ENCODE measurements around the gene TMEM116.

GRCh38 chr12:111893287-111893686, 119.7 kb downstream of the TMEM116 start:
- TF ChIP-seq ETV6 (conservative IDR thresholded peaks at IDR 0.05 in 1 of 2, IDR thresholded peaks at IDR 0.05 in 1 of 2; ENCODE audit: borderline replicate concordance in 1 of 2, low read depth in 1 of 2) (no peak), SP1 (IDR thresholded peaks at IDR 0.05; ENCODE audit: low read depth, low read length) (no peak), CREM (IDR thresholded peaks at IDR 0.05; ENCODE audit: low read depth) (no peak), PAX5 (IDR thresholded peaks at IDR 0.05; ENCODE audit: borderline replicate concordance, low read depth, low read length) (no peak), EGR1 (IDR thresholded peaks at IDR 0.05; ENCODE audit: borderline replicate concordance in 1 of 2, low read depth in 2 of 2, low read length in 2 of 2) (no peak), ZNF384 (IDR thresholded peaks at IDR 0.05; ENCODE audit: borderline replicate concordance, low read depth, low read length) (no peak)
- TF ChIP-seq, protein P1, sequence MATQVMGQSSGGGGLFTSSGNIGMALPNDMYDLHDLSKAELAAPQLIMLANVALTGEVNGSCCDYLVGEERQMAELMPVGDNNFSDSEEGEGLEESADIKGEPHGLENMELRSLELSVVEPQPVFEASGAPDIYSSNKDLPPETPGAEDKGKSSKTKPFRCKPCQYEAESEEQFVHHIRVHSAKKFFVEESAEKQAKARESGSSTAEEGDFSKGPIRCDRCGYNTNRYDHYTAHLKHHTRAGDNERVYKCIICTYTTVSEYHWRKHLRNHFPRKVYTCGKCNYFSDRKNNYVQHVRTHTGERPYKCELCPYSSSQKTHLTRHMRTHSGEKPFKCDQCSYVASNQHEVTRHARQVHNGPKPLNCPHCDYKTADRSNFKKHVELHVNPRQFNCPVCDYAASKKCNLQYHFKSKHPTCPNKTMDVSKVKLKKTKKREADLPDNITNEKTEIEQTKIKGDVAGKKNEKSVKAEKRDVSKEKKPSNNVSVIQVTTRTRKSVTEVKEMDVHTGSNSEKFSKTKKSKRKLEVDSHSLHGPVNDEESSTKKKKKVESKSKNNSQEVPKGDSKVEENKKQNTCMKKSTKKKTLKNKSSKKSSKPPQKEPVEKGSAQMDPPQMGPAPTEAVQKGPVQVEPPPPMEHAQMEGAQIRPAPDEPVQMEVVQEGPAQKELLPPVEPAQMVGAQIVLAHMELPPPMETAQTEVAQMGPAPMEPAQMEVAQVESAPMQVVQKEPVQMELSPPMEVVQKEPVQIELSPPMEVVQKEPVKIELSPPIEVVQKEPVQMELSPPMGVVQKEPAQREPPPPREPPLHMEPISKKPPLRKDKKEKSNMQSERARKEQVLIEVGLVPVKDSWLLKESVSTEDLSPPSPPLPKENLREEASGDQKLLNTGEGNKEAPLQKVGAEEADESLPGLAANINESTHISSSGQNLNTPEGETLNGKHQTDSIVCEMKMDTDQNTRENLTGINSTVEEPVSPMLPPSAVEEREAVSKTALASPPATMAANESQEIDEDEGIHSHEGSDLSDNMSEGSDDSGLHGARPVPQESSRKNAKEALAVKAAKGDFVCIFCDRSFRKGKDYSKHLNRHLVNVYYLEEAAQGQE (IDR thresholded peaks at IDR 0.05; ENCODE audit: low read depth, low read length): no peak

Data from GM12878 (cell line).